Activated naive CD8-positive, alpha-beta T cell treated with anti-CD3 and anti-CD28 coated beads, Interleukin-2, amount 50 U/mL, for 16 hours (primary cell): ENCODE data around the gene SHOC1.
"Not testable (repeated sequence)": the region's sequence is repeated elsewhere in the genome, so short reads cannot be mapped to it uniquely, and the experiment has no call there.

Experiments used
- DNase-seq: peaks from one replicate; pipeline ENCODE4 v3.0.0-alpha.2; 2020; ENCODE audit warnings: low read depth, low spot score

SHOC1 gene

DNA sequence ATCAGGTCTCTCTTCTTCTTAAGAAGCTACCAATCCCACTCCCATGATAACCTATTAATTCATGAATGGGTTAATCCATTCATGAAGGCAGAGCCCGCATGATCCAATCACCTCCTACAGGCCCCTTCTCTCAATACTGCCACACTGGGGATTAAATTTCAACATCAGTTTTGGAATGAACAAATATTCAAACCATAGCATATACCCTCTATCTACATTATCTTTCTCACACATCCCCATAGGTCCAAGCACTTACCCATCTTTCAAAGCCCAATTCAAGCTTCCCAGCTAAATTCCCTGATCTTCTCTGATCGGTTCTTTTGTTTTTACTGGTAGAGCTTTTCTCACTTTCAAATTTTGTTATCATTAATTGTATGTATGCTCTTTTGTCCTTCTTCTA lies 10.5 kb upstream of the SHOC1 start:
- DNase-seq: no peak

DNA sequence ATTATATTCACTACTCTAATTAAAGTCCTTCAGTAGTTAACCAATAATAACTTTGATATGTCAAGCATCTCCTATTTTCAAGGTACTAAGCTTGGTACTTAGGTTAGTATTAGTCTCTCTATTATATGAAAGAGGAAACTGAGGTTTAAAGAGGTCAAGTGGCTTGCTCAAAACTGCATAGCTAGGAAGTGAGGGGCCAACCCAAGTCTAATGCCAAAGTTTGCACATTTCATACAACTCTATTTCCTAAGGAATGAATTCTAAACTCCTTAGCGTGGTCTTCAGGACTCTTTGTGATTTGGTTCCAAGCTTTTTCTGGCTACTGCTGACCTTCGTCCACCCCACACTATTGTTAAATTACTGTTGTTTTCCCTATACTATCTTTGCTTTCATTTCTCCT lies 9.9 kb upstream of the SHOC1 start:
- DNase-seq: no peak

DNA sequence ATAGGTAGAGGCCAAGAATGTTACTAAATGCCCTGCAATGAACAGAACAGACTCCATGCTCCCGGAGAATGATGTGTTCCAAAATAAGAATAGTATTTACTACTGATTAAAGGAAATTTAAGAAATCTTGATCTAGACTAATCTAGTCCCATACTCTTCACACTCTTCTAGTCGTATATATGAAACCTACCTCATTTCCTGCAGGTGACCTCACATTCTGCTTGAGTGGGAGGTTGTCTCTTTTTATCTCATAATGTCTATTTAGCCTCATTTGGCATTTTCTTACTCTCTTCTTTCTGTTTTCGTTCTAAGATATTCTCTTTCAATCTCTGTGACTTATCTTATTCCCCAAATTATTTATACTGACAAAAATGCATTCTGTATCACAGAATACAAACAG lies 9.2 kb upstream of the SHOC1 start:
- DNase-seq: no peak

DNA sequence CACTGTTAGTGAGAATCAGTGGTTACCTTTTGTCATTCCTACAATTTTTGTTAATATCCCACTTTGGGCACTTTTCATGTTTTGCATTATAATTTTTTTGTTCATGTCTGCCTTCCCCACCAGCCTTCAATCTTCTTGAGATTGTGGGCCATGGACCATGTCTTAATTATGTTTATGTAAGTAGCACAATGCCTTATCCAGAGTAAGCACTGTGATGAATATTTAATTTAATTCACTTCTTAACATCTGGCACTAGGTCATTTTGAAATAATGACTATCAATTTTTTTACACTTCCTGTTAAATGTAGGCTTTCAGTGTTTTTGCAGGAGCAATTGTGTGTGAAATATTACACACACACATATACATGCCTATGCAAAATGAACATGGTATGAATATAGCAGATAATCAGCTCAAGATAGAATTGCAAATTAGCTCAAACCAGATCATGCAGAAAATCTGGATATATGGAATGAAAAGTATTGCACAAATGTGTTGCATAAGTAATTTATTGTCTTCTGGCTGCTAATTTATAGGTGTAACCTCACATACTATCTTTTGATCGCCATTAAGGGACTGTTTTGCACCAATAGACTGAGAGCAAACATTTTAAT lies 5.3 kb upstream of the SHOC1 start:
- no peak for DNase-seq

DNA sequence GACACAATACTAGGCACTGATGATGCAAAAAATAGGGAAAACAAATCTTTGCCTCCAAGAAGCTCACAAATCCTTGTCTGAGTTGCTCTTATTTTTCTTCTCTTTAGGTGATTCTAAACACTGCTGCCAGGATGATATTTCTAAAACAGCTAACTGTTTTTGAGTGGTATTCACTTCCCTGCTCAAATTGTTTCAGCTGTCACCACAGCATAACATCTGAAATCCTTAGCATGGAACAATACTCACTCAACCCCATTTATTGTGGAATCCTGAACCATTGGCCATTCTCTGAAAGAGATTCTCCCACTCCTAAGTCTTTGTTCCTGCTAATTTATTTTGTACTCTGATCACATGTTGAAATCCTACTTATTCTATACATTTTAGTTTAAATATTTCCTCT lies 4.8 kb upstream of the SHOC1 start:
- DNase-seq: no peak

DNA sequence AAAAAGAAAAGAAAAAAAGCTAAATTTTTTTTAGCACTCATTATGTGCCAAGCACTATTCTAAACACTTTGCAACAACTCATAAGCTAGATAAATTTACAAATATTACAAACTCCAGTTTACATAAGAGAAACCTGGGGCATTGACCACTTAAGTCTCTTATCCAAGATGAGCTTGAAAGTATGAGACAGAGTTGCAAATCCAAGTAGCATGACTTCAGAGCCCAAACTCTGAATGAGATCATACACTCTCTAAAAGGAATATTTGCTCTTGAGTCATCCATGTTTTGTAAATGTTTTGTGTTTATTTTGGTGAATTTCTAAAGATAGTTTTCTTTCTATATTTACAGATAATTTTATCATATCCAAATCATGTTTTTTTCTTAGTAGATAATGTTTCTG lies 4.0 kb upstream of the SHOC1 start:
- DNase-seq: no peak

DNA sequence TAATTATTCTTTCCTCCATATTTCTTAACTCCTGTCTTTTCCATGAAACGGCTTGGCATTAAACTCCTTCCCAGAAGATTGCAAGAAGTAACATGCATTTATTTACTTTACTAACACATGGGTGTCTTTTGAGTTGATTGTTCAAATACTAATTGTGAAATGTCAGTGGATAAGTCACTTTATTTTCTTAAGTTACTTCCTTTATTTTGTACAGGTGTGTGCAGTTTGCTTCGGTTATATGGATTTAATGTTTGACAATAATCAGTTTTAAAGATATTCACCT lies 761 bp upstream of the SHOC1 start:
- no peak for DNase-seq

- not testable (repeated sequence) for DNase-seq
Measured at GRCh38 chr9:111791821-111792220, 2.9 kb downstream of the SHOC1 start.

- DNase-seq: no peak
Measured at GRCh38 chr9:111789881-111790280, 4.9 kb downstream of the SHOC1 start.

DNA sequence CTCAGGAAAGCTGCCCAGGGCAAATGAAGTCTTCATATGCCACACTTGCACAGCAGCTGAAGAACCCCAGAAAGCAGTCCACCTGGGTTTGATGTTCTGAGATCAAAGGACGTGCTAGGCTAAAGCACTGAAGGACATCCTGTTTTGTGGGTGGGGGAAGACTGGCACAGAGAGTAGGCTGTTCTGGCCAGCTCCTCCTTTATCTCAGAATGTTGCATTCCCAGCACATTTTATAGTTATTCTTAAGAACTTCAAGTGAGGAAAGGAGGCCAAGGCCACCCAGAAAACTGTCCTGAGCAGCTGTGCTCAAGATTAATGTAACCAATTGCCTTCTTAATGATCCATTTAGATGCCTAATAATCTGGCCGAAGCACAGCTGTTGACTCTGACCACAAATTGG lies 10.9 kb downstream of the SHOC1 start:
- no peak for DNase-seq

DNA sequence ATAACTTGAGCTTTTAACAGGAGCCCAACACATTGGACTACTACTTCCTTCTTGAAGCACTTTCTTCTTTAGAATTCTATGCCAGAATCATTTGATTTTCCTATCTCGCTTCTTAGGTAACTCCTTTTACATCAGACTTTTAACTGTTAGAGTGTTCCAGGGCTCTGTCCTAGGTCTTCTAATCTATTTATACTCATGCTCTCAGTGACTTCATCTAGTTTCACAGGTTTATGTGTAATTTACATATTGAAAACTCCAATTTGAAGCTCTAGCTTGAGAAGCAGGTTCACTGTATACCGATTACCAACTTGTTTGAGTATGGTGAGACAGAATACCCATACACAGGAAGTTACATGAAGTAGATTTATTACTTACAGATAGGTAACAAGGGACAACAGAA lies 11.3 kb downstream of the SHOC1 start:
- no peak for DNase-seq

DNA sequence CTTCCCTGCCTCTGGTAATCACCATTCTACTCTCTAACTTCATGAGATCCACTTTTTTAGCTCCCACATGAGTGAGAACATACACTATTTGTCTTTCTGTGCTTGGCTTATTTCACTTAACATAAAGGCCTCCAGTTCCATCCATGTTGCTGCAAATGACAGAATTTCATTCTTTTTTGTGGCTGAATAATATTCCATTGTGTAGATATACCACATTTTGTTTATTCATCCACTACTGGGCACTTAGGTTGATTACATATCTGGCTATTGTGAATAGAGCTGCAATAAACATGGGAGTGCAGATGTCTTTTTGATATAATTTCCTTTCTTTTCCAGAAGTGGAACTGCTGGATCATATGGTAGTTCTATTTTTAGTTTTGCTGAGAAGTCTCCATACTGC lies 28.7 kb downstream of the SHOC1 start:
- DNase-seq: no peak

DNA sequence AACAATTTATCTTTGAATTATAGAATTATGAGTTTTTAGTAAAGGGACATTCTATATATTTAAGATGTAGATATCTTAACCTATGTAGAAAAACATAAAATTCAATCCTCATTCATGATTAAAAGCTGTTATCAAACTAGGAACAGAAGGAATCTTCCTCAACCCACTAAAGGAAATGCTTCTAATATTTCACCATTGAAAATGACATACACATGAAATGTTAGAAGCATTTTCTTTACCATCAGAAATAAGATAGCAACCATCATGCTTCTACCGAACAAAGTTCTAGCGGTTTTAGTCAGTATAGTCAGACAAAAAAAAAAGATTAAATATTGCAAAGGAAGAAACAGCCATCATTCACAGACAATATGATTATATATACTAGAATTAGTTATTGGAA lies 32.2 kb downstream of the SHOC1 start:
- no peak for DNase-seq

- peak; percentile 19 for DNase-seq
Measured at GRCh38 chr9:111759762-111760639, 34.7 kb downstream of the SHOC1 start.

GRCh38 chr9:111754800-111755199 lies 39.9 kb downstream of the SHOC1 start:
- no peak for DNase-seq

- DNase-seq: no peak
Measured at GRCh38 chr9:111752455-111752854, 42.3 kb downstream of the SHOC1 start.
